ENCODE measurements around the gene URM1. TPM values are rescaled to one million over a fixed set of nuclear protein-coding genes. Genes with fewer than 3 reads are reported as not detected.

The URM1 gene
- total RNA-seq, 1 donor: 35.1 TPM

DNA sequence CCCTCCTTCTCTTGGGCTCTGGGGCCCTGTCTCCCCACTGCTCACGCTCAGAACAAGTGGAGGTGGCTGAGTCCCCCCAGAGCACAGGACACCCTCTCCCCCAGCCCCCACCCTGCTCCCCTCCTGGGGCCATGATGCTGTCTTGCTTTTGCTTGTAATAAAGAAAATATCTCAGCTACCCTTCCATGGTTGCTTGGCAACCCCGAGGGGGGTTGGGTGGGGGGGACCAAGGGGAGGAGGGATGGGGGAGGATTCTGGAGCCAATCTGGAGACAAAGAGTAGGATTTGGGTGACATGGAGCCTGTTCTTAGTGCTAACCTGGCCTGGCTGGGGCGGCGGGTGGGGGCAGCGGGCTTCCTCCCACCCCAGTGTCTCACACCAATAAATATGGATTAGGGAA lies 33.4 kb downstream of the URM1 start:
- TF ChIP-seq, protein P1, sequence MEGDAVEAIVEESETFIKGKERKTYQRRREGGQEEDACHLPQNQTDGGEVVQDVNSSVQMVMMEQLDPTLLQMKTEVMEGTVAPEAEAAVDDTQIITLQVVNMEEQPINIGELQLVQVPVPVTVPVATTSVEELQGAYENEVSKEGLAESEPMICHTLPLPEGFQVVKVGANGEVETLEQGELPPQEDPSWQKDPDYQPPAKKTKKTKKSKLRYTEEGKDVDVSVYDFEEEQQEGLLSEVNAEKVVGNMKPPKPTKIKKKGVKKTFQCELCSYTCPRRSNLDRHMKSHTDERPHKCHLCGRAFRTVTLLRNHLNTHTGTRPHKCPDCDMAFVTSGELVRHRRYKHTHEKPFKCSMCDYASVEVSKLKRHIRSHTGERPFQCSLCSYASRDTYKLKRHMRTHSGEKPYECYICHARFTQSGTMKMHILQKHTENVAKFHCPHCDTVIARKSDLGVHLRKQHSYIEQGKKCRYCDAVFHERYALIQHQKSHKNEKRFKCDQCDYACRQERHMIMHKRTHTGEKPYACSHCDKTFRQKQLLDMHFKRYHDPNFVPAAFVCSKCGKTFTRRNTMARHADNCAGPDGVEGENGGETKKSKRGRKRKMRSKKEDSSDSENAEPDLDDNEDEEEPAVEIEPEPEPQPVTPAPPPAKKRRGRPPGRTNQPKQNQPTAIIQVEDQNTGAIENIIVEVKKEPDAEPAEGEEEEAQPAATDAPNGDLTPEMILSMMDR (IDR thresholded peaks at IDR 0.05; ENCODE audit: extremely low read depth, low read depth, low read length): no peak
- no peak overlapping the region for H2AFZ ChIP-seq (ENCODE audit: low read length)
- no peaks in the 10 kb centered on the region for H3K9me3 ChIP-seq (ENCODE audit: low read depth, low read length)
- peaks cover 6% of the 10 kb centered on the region for H3K27me3 ChIP-seq (ENCODE audit: insufficient read depth, low read length)
- no peaks in the 10 kb centered on the region for H3K36me3 ChIP-seq (ENCODE audit: insufficient read depth, low read length)
- H3K79me2 ChIP-seq (ENCODE audit: insufficient read depth, low read length): no peaks in the 10 kb centered on the region
- peaks cover 10% of the 10 kb centered on the region for H3K4me1 ChIP-seq (ENCODE audit: insufficient read depth, low read length)
- no peak overlapping the region for H3K27ac ChIP-seq (ENCODE audit: low read depth, low read length)
- H3K4me3 ChIP-seq (ENCODE audit: insufficient read depth, low read length): no peak overlapping the region
- no peak overlapping the region for H3K4me2 ChIP-seq (ENCODE audit: insufficient read depth, low read length)
- no peaks in the 10 kb centered on the region for H4K20me1 ChIP-seq (ENCODE audit: insufficient read depth, low read length)
- no peak for DNase-seq (ENCODE audit: insufficient read length, low spot score, missing footprints)

DNA sequence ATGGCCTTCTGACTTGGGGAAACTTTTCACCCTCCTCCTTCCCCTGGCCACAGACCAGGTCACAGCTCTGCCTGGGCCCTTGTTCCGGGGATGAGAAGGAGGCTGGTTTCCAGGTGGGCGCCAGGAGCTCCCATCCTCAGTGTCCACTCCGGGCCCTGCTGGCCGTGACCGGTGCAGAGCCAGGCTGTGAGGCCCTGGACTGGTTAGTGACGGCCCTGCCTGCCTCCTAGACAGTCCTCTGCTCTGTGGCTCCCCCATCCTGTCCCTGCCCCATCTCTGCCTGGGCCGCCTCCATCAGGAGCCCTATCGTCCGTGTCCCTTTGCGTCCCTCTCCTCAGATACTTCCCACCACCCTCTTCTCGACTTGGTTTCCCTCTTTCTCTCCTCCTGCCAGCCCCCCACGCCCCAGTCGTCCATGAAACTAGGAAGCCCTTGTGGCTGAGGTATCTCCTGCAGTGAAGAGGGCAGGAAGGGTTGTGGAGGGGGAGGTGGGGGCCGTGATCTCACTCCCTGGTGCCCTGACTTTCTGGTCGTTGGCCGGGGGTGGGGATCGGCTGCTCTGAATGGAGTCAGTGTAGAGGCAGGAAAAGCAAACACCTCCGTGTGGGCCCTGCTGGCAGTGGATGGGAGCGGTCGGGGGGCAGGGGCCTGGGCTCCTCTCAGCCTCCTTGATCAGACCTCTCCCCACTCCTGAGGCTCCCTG lies 34.1 kb downstream of the URM1 start:
- no peaks in the 10 kb centered on the region for H3K36me3 ChIP-seq (ENCODE audit: insufficient read depth, low read length)
- H3K4me2 ChIP-seq (ENCODE audit: insufficient read depth, low read length): no peak overlapping the region
- no peaks in the 10 kb centered on the region for H3K79me2 ChIP-seq (ENCODE audit: insufficient read depth, low read length)
- H3K4me1 ChIP-seq (ENCODE audit: insufficient read depth, low read length): peaks cover 10% of the 10 kb centered on the region
- TF ChIP-seq, protein P1 (IDR thresholded peaks at IDR 0.05; ENCODE audit: extremely low read depth, low read depth, low read length): no peak
- H4K20me1 ChIP-seq (ENCODE audit: insufficient read depth, low read length): no peaks in the 10 kb centered on the region
- peak overlapping the region; percentile 35 for H2AFZ ChIP-seq (ENCODE audit: low read length)
- H3K27me3 ChIP-seq (ENCODE audit: insufficient read depth, low read length): peaks cover 2% of the 10 kb centered on the region
- no peaks in the 10 kb centered on the region for H3K9me3 ChIP-seq (ENCODE audit: low read depth, low read length)
- peak; percentile 59 for DNase-seq (ENCODE audit: insufficient read length, low spot score, missing footprints)
- H3K4me3 ChIP-seq (ENCODE audit: insufficient read depth, low read length): no peak overlapping the region
- H3K27ac ChIP-seq (ENCODE audit: low read depth, low read length): no peak overlapping the region

DNA sequence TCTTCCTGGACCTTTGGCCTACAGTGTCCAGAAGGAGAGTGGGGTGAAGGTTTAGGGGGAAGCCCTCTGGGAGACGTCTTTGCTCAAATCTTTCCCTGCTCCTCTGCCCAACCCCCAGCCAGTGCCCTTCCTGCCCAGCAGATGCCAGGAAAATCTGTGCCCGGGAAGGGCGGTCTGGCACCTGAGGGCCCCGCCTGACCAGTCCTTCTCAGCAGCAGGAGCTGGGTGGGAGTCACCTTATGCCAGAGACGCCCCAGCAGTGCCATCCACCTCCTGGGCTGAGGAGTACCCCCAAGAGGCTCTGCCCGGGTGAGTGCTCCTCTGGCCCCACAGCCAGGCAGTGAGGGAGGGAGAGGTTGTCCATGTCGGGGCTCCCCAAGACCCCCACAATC lies 34.6 kb downstream of the URM1 start:
- Histone ChIP-seq H3K27me3 (ENCODE audit: insufficient read depth, low read length) (peaks cover 4% of the 10 kb centered on the region), H3K4me1 (ENCODE audit: insufficient read depth, low read length) (peaks cover 10% of the 10 kb centered on the region), H3K79me2 (ENCODE audit: insufficient read depth, low read length) (no peaks in the 10 kb centered on the region), H3K27ac (ENCODE audit: low read depth, low read length) (no peak overlapping the region), H3K4me2 (ENCODE audit: insufficient read depth, low read length) (no peak overlapping the region), H3K4me3 (ENCODE audit: insufficient read depth, low read length) (no peak overlapping the region), H3K9me3 (ENCODE audit: low read depth, low read length) (no peaks in the 10 kb centered on the region), H2AFZ (ENCODE audit: low read length) (peak overlapping the region; percentile 35), H3K36me3 (ENCODE audit: insufficient read depth, low read length) (no peaks in the 10 kb centered on the region), H4K20me1 (ENCODE audit: insufficient read depth, low read length) (no peaks in the 10 kb centered on the region)
- TF ChIP-seq, protein P1 (IDR thresholded peaks at IDR 0.05; ENCODE audit: extremely low read depth, low read depth, low read length): no peak
- peak; percentile 75 for DNase-seq (ENCODE audit: insufficient read length, low spot score, missing footprints)

DNA sequence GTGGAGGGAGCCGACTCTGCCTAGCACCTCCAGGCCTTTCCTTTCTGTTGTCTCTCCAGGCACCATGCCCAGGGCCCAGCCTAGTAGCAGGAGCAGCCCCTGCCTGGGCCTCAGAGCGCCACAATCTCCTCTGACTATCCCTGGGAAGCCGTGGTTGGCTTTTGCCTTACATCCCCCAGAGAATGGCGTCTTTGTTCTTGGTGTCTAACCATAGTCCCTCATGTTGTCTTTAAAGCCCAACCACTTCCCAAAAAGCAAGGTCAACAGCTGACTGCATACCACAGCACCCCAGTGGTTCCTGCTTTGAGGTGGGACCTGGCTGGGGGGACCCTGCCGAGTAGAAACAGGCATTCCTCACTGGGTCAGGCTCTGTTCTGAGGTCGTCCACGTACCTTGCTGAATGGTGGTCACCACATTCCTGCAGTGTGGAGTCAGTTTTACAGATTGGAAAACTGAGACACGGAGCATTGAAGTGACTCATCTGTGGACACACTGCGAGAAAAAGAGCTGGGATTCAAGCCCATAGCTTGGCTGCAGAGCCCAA lies 35.7 kb downstream of the URM1 start:
- no peaks in the 10 kb centered on the region for H3K36me3 ChIP-seq (ENCODE audit: insufficient read depth, low read length)
- H2AFZ ChIP-seq (ENCODE audit: low read length): peak overlapping the region; percentile 89
- peak overlapping the region; percentile 23 for H3K4me2 ChIP-seq (ENCODE audit: insufficient read depth, low read length)
- peak; percentile 93 for DNase-seq (ENCODE audit: insufficient read length, low spot score, missing footprints)
- TF ChIP-seq, protein P1 (IDR thresholded peaks at IDR 0.05; ENCODE audit: extremely low read depth, low read depth, low read length): no peak
- H3K79me2 ChIP-seq (ENCODE audit: insufficient read depth, low read length): no peaks in the 10 kb centered on the region
- no peaks in the 10 kb centered on the region for H3K9me3 ChIP-seq (ENCODE audit: low read depth, low read length)
- H3K4me1 ChIP-seq (ENCODE audit: insufficient read depth, low read length): peaks cover 10% of the 10 kb centered on the region
- no peak overlapping the region for H3K4me3 ChIP-seq (ENCODE audit: insufficient read depth, low read length)
- H3K27me3 ChIP-seq (ENCODE audit: insufficient read depth, low read length): peaks cover 4% of the 10 kb centered on the region
- H4K20me1 ChIP-seq (ENCODE audit: insufficient read depth, low read length): no peaks in the 10 kb centered on the region
- H3K27ac ChIP-seq (ENCODE audit: low read depth, low read length): peak overlapping the region; percentile 44

Measured in osteoblast (primary cell).